ENCODE measurements around the gene SPTLC2. TPM values are rescaled to one million over a fixed set of nuclear protein-coding genes. Genes with fewer than 3 reads are reported as not detected.
A peak's percentile ranks its signal among the peaks of the same experiment; 100 is the strongest.

Gene SPTLC2
- total and polyA plus RNA-seq, 2 of the 13 experiments (the other 11 are each of a cell fraction or from before 2014, with no cell fraction given) = 17.4 to 17.5 TPM

DNA sequence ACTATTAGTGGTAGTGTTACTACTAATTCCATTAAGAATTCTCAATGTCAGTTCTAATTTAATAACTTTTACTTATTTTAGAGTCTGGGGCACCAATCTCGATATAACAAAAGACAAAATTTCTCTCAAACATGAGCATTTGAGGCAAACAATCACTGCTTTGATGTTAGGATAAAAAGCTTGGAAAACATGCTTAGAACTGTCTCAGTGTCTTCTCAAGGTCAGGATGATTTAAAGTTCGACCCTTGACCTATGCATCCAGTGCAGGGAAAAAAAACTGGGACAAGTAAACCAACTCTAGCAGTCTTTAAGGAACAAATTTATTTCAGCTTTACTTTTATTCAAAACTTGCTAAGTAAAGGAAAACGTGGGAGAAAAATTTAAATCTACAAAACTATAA lies 31.1 kb downstream of the SPTLC2 start:
- Histone ChIP-seq H3K9ac (ENCODE audit: insufficient read depth, low read depth, low read length) (no peak overlapping the region), H3K79me2 (ENCODE audit: insufficient read depth, low read length) (peaks cover 9% of the 10 kb centered on the region), H4K20me1 (ENCODE audit: insufficient read depth, low read length) (no peaks in the 10 kb centered on the region), H3K4me1 (ENCODE audit: insufficient read depth, low read length) (peaks cover 18% of the 10 kb centered on the region), H2AFZ (ENCODE audit: low read length) (no peak overlapping the region), H3K4me2 (ENCODE audit: low read depth, low read length) (no peak overlapping the region), H3K9me3 (ENCODE audit: low read length) (no peaks in the 10 kb centered on the region), H3K27me3 (ENCODE audit: control insufficient read depth in 1 of 2, insufficient read depth in 2 of 2, low read length in 2 of 2) (no peaks in the 10 kb centered on the region), H3K4me3 (replicated peaks in 1 of 3; ENCODE audit: insufficient read depth in 1 of 3, low read depth in 2 of 3, low read length in 3 of 3) (no peak overlapping the region), H3K36me3 (replicated peaks in 1 of 2; ENCODE audit: control insufficient read depth in 1 of 2, insufficient read depth in 2 of 2, low read length in 2 of 2) (no peaks in the 10 kb centered on the region), H3K27ac (ENCODE audit: extremely low read length, insufficient read depth, low read length) (no peak overlapping the region)
- in situ Hi-C loops (cut with HindIII; ENCODE audit: extremely low pct_ligation_motif_present, low pct_unique_long_range_greater_than_20kb) = no loop called here
- DNase-seq (ENCODE audit: low spot score) (no peak), ATAC-seq (no peak), FAIRE-seq (peak; percentile 28)
- ChIA-PET CTCF (ENCODE audit: low intra/inter-chr PET ratio, low total read pairs) (no interaction called here), POLR2A (no interaction called here)
- BruUV-seq (replicated peaks) = no TSS peak
- intact Hi-C loops (cut with micrococcal nuclease; ENCODE audit: unreplicated experiment) = no loop called here
- TF ChIP-seq NR2F6 (IDR thresholded peaks at IDR 0.05) = peak; percentile 36; the same call in 1 of the 2 replicates
- TF ChIP-seq NR2F6 (CRISPR knock-in tag; IDR thresholded peaks at IDR 0.05) = 0 out of 2 replicates have a peak, but pooled peaks have one; percentile 13
- TF ChIP-seq, protein P1, sequence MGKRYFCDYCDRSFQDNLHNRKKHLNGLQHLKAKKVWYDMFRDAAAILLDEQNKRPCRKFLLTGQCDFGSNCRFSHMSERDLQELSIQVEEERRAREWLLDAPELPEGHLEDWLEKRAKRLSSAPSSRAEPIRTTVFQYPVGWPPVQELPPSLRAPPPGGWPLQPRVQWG (CRISPR knock-in tag; IDR thresholded peaks at IDR 0.05; ENCODE audit: borderline replicate concordance, low read depth) = no peak
- TF ChIP-seq ZNF574 (CRISPR knock-in tag; IDR thresholded peaks at IDR 0.05) = no peak
- WGBS (ENCODE audit: low lambda C conversion rate) = 63% methylated on average over 3 of the region's 3 CpGs

DNA sequence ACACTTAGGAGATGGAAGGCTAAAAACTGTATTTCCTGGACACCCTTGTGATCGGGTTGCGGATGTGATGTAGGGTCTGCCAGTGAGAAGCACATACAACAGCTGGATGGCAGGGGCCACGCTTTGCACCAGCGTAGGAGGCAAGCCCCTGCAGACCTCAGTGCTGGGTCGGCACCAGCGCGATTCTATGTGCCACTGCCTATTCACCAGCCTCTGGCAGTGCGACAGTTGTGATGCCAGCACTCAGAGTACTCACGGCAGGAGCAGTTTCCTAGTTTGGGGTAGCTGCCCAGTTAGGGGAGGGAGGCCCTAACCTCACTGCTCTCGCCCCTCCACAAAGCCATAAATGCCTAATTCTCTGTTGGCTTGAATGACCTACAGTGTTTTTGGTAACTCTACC lies 31.6 kb downstream of the SPTLC2 start:
- Histone ChIP-seq H3K9me3 (ENCODE audit: low read length) (no peaks in the 10 kb centered on the region), H3K27me3 (ENCODE audit: control insufficient read depth in 1 of 2, insufficient read depth in 2 of 2, low read length in 2 of 2) (no peaks in the 10 kb centered on the region), H2AFZ (ENCODE audit: low read length) (no peak overlapping the region), H3K9ac (ENCODE audit: insufficient read depth, low read depth, low read length) (no peak overlapping the region), H3K4me2 (ENCODE audit: low read depth, low read length) (no peak overlapping the region), H3K4me3 (replicated peaks in 1 of 3; ENCODE audit: insufficient read depth in 1 of 3, low read depth in 2 of 3, low read length in 3 of 3) (no peak overlapping the region), H3K79me2 (ENCODE audit: insufficient read depth, low read length) (peaks cover 9% of the 10 kb centered on the region), H3K27ac (ENCODE audit: extremely low read length, insufficient read depth, low read length) (no peak overlapping the region), H3K36me3 (replicated peaks in 1 of 2; ENCODE audit: control insufficient read depth in 1 of 2, insufficient read depth in 2 of 2, low read length in 2 of 2) (no peaks in the 10 kb centered on the region), H4K20me1 (ENCODE audit: insufficient read depth, low read length) (no peaks in the 10 kb centered on the region), H3K4me1 (ENCODE audit: insufficient read depth, low read length) (peaks cover 12% of the 10 kb centered on the region)
- FAIRE-seq = no peak
- DNase-seq (ENCODE audit: low spot score) = no peak
- BruUV-seq (replicated peaks) = no TSS peak
- CTCF ChIA-PET (ENCODE audit: low intra/inter-chr PET ratio, low total read pairs) = no interaction called here
- intact Hi-C loops (cut with micrococcal nuclease; ENCODE audit: unreplicated experiment) (no loop called here), in situ Hi-C loops (cut with HindIII; ENCODE audit: extremely low pct_ligation_motif_present, low pct_unique_long_range_greater_than_20kb) (no loop called here)
- ATAC-seq = no peak
- POLR2A ChIA-PET = no interaction called here
- WGBS (ENCODE audit: low lambda C conversion rate) = 96% methylated on average over 3 of the region's 10 CpGs
- no peak for TF ChIP-seq HIC2 (CRISPR knock-in tag; IDR thresholded peaks at IDR 0.05; ENCODE audit: low read depth)
